NCI-H2029 treated with DMSO at 0.1 percent for 48 hours (cell line): Measurements from ENCODE around the gene IL1RAPL2.

Experiments used
- DNase-seq: peaks from one replicate; lab custom pipeline; 2025; lab: John Stamatoyannopoulos, UW

IL1RAPL2 gene

GRCh38 chrX:105273326-105273725 is 707.3 kb downstream of the IL1RAPL2 start:
- no peak for DNase-seq

- DNase-seq, result no peak
Observed at GRCh38 chrX:105274091-105274490, 708.1 kb downstream of the IL1RAPL2 start.

GRCh38 chrX:105277132-105277531 is 711.1 kb downstream of the IL1RAPL2 start:
- DNase-seq, result no peak

GRCh38 chrX:105282077-105282476 is 716.1 kb downstream of the IL1RAPL2 start:
- DNase-seq, result no peak

- no peak for DNase-seq
Observed at GRCh38 chrX:105297041-105297440, 731.0 kb downstream of the IL1RAPL2 start.

- no peak for DNase-seq
Observed at GRCh38 chrX:105299286-105299685, 733.3 kb downstream of the IL1RAPL2 start.

GRCh38 chrX:105302246-105302645 is 736.2 kb downstream of the IL1RAPL2 start:
- DNase-seq, result no peak

GRCh38 chrX:105307762-105308161 is 741.8 kb downstream of the IL1RAPL2 start:
- DNase-seq, result no peak

GRCh38 chrX:105313596-105313995 is 747.6 kb downstream of the IL1RAPL2 start:
- DNase-seq, result no peak

GRCh38 chrX:105314458-105314857 is 748.5 kb downstream of the IL1RAPL2 start:
- no peak for DNase-seq

- no peak for DNase-seq
Observed at GRCh38 chrX:105315248-105315647, 749.2 kb downstream of the IL1RAPL2 start.

GRCh38 chrX:105317117-105317516 is 751.1 kb downstream of the IL1RAPL2 start:
- DNase-seq, result no peak

- no peak for DNase-seq
Observed at GRCh38 chrX:105323928-105324327, 757.9 kb downstream of the IL1RAPL2 start.

- DNase-seq, result no peak
Observed at GRCh38 chrX:105328773-105329172, 762.8 kb downstream of the IL1RAPL2 start.

- DNase-seq, result no peak
Observed at GRCh38 chrX:105331244-105331643, 765.2 kb downstream of the IL1RAPL2 start.

- DNase-seq, result no peak
Observed at GRCh38 chrX:105347373-105347772, 781.4 kb downstream of the IL1RAPL2 start.

GRCh38 chrX:105349476-105349875 is 783.5 kb downstream of the IL1RAPL2 start:
- no peak for DNase-seq

- no peak for DNase-seq
Observed at GRCh38 chrX:105375816-105376215, 809.8 kb downstream of the IL1RAPL2 start.

- DNase-seq, result no peak
Observed at GRCh38 chrX:105424729-105425128, 858.7 kb downstream of the IL1RAPL2 start.

- DNase-seq, result no peak
Observed at GRCh38 chrX:105451401-105451800, 885.4 kb downstream of the IL1RAPL2 start.

GRCh38 chrX:105458846-105459245 is 892.8 kb downstream of the IL1RAPL2 start:
- DNase-seq, result no peak

- DNase-seq, result no peak
Observed at GRCh38 chrX:105460376-105460775, 894.4 kb downstream of the IL1RAPL2 start.

GRCh38 chrX:105461016-105461415 is 895.0 kb downstream of the IL1RAPL2 start:
- DNase-seq, result no peak

GRCh38 chrX:105462186-105462585 is 896.2 kb downstream of the IL1RAPL2 start:
- no peak for DNase-seq

GRCh38 chrX:105463473-105463872 is 897.5 kb downstream of the IL1RAPL2 start:
- no peak for DNase-seq
